OCI-M1 (cell line): ENCODE measurements around the gene LSM2.

Experiments
- DNase-seq: peaks from one replicate; lab custom pipeline; 2025; lab: John Stamatoyannopoulos, UW

Gene LSM2

DNA sequence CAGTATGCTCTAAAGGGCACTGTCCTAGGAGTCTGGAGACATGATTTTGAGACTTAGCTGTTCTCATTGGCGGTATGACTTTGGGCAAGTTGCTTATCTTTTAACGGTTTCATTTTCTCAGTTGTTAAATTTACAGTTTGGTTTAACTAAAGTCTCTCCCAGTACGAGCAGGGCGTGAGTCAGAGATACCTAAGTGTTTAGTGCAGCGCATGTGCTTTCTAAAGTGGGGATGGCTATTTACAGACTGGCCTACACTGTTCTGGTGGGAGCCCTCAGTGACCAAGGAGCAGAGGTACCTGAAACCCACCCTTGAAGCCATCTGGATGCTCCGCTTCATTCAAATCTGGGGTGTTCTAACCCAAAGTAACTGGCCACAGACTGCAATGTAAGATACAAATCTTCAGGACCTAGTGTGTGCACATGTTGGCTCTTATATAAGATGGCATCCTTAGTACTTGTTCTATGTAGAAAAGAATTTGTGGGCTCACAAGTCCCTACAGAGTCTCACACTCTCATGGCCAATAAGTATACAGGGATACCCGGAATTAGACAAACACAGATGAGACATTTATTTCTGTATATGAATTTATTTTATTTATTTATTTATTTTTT lies 56.2 kb downstream of the LSM2 start:
- no peak for DNase-seq

DNA sequence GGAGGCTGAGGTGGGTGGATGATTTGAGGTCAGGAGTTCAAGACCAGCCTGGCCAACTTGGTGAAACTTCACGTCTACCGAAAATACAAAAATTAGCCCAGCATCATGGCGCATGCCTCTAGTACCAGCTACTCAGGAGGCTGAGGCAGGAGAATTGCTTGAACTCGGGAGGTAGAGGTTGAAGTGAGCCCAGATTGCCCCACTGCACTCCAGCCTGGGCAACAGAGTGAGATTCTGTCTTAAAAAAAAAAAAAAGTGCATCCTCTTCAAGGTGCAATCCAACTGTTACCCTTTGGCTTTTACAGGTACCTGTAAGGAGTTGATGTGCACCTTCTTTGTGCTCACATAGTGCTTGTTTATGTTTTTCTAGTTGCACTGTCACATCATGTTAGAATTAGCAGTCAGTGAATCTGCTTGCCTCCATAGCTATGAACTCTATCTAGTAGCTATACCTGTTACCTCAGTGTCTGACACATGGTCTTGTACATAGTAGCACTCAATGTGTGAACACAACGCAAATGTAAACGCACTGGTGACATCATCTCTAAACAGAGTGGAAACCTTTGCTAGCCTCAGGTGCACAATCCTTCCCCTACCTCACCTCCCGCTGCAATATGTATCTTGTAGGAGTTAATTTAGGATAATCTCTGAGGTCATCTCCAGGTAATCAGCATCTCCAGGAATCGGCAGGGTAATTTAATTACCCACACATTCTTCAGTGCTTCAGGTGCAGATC lies 57.3 kb downstream of the LSM2 start:
- DNase-seq: no peak
